ENCODE results near the gene MINDY2.
"Not testable (repeated sequence)": the region's sequence is repeated elsewhere in the genome, so short reads cannot be mapped to it uniquely, and the experiment has no call there.

MINDY2 gene

GRCh38 chr15:58880320-58880719 is 109.2 kb downstream of the MINDY2 start:
- H3K4me1 ChIP-seq (ENCODE audit: control insufficient read depth, insufficient read depth, low read length): no peaks in the 10 kb centered on the region
- peaks cover 39% of the 10 kb centered on the region for H3K36me3 ChIP-seq (ENCODE audit: control insufficient read depth, insufficient read depth, low read length)

GRCh38 chr15:58882243-58882642 is 111.1 kb downstream of the MINDY2 start:
- H3K27me3 ChIP-seq (ENCODE audit: control insufficient read depth, insufficient read depth, low read length): no peaks in the 10 kb centered on the region
- H3K9ac ChIP-seq (ENCODE audit: low read length): no peak overlapping the region
- no peaks in the 10 kb centered on the region for H3K4me1 ChIP-seq (ENCODE audit: control insufficient read depth, insufficient read depth, low read length)
- no peak overlapping the region for H3K27ac ChIP-seq (ENCODE audit: low read depth, low read length)
- H3K4me3 ChIP-seq (ENCODE audit: low read length): no peak overlapping the region
- H3K36me3 ChIP-seq (ENCODE audit: control insufficient read depth, insufficient read depth, low read length): peaks cover 52% of the 10 kb centered on the region

More at GRCh38 chr15:58880320-58880719, 109.2 kb downstream of the MINDY2 start:
- Histone ChIP-seq H3K9ac (ENCODE audit: low read length) (no peak overlapping the region), H3K27ac (ENCODE audit: low read depth, low read length) (no peak overlapping the region), H3K4me3 (ENCODE audit: low read length) (no peak overlapping the region), H3K27me3 (ENCODE audit: control insufficient read depth, insufficient read depth, low read length) (no peaks in the 10 kb centered on the region)

- not testable (repeated sequence) for H3K9ac ChIP-seq (ENCODE audit: low read length); H3K27ac ChIP-seq (ENCODE audit: low read depth, low read length); H3K4me1 ChIP-seq (ENCODE audit: control insufficient read depth, insufficient read depth, low read length); H3K27me3 ChIP-seq (ENCODE audit: control insufficient read depth, insufficient read depth, low read length); H3K4me3 ChIP-seq (ENCODE audit: low read length)
- peaks cover 54% of the 10 kb centered on the region for H3K36me3 ChIP-seq (ENCODE audit: control insufficient read depth, insufficient read depth, low read length)
Measured at GRCh38 chr15:58883926-58884325, 112.8 kb downstream of the MINDY2 start.

- Histone ChIP-seq H3K27ac (ENCODE audit: low read depth, low read length) (no peak overlapping the region), H3K36me3 (ENCODE audit: control insufficient read depth, insufficient read depth, low read length) (peaks cover 54% of the 10 kb centered on the region), H3K27me3 (ENCODE audit: control insufficient read depth, insufficient read depth, low read length) (no peaks in the 10 kb centered on the region), H3K4me1 (ENCODE audit: control insufficient read depth, insufficient read depth, low read length) (no peaks in the 10 kb centered on the region), H3K4me3 (ENCODE audit: low read length) (no peak overlapping the region), H3K9ac (ENCODE audit: low read length) (no peak overlapping the region)
Measured at GRCh38 chr15:58886921-58887320, 115.8 kb downstream of the MINDY2 start.

GRCh38 chr15:58889363-58889762 is 118.3 kb downstream of the MINDY2 start:
- no peak overlapping the region for H3K4me3 ChIP-seq (ENCODE audit: low read length)
- H3K36me3 ChIP-seq (ENCODE audit: control insufficient read depth, insufficient read depth, low read length): peaks cover 47% of the 10 kb centered on the region
- H3K9ac ChIP-seq (ENCODE audit: low read length): no peak overlapping the region
- H3K4me1 ChIP-seq (ENCODE audit: control insufficient read depth, insufficient read depth, low read length): no peaks in the 10 kb centered on the region
- no peaks in the 10 kb centered on the region for H3K27me3 ChIP-seq (ENCODE audit: control insufficient read depth, insufficient read depth, low read length)
- no peak overlapping the region for H3K27ac ChIP-seq (ENCODE audit: low read depth, low read length)

- Histone ChIP-seq H3K27ac (ENCODE audit: low read depth, low read length) (no peak overlapping the region), H3K4me3 (ENCODE audit: low read length) (no peak overlapping the region), H3K27me3 (ENCODE audit: control insufficient read depth, insufficient read depth, low read length) (peaks cover 3% of the 10 kb centered on the region), H3K4me1 (ENCODE audit: control insufficient read depth, insufficient read depth, low read length) (no peaks in the 10 kb centered on the region), H3K9ac (ENCODE audit: low read length) (no peak overlapping the region), H3K36me3 (ENCODE audit: control insufficient read depth, insufficient read depth, low read length) (peaks cover 13% of the 10 kb centered on the region)
Measured at GRCh38 chr15:58898150-58898680, 127.1 kb downstream of the MINDY2 start.

GRCh38 chr15:58900631-58901030 is 129.5 kb downstream of the MINDY2 start:
- no peaks in the 10 kb centered on the region for H3K4me1 ChIP-seq (ENCODE audit: control insufficient read depth, insufficient read depth, low read length)
- H3K4me3 ChIP-seq (ENCODE audit: low read length): no peak overlapping the region
- peaks cover 3% of the 10 kb centered on the region for H3K27me3 ChIP-seq (ENCODE audit: control insufficient read depth, insufficient read depth, low read length)
- no peak overlapping the region for H3K27ac ChIP-seq (ENCODE audit: low read depth, low read length)
- no peak overlapping the region for H3K9ac ChIP-seq (ENCODE audit: low read length)
- peaks cover 10% of the 10 kb centered on the region for H3K36me3 ChIP-seq (ENCODE audit: control insufficient read depth, insufficient read depth, low read length)

GRCh38 chr15:58908550-58909309 is 137.6 kb downstream of the MINDY2 start:
- Histone ChIP-seq H3K36me3 (ENCODE audit: control insufficient read depth, insufficient read depth, low read length) (peaks cover 3% of the 10 kb centered on the region), H3K27ac (ENCODE audit: low read depth, low read length) (no peak overlapping the region), H3K4me1 (ENCODE audit: control insufficient read depth, insufficient read depth, low read length) (no peaks in the 10 kb centered on the region), H3K4me3 (ENCODE audit: low read length) (no peak overlapping the region), H3K9ac (ENCODE audit: low read length) (no peak overlapping the region), H3K27me3 (ENCODE audit: control insufficient read depth, insufficient read depth, low read length) (no peaks in the 10 kb centered on the region)

- Histone ChIP-seq H3K27me3 (ENCODE audit: control insufficient read depth, insufficient read depth, low read length) (no peaks in the 10 kb centered on the region), H3K9ac (ENCODE audit: low read length) (no peak overlapping the region), H3K4me3 (ENCODE audit: low read length) (no peak overlapping the region), H3K27ac (ENCODE audit: low read depth, low read length) (no peak overlapping the region), H3K36me3 (ENCODE audit: control insufficient read depth, insufficient read depth, low read length) (peaks cover 3% of the 10 kb centered on the region), H3K4me1 (ENCODE audit: control insufficient read depth, insufficient read depth, low read length) (no peaks in the 10 kb centered on the region)
Measured at GRCh38 chr15:58909616-58910015, 138.5 kb downstream of the MINDY2 start.

GRCh38 chr15:58910456-58910855 is 139.4 kb downstream of the MINDY2 start:
- H3K4me1 ChIP-seq (ENCODE audit: control insufficient read depth, insufficient read depth, low read length): no peaks in the 10 kb centered on the region
- H3K9ac ChIP-seq (ENCODE audit: low read length): no peak overlapping the region
- no peak overlapping the region for H3K27ac ChIP-seq (ENCODE audit: low read depth, low read length)
- no peaks in the 10 kb centered on the region for H3K27me3 ChIP-seq (ENCODE audit: control insufficient read depth, insufficient read depth, low read length)
- no peak overlapping the region for H3K4me3 ChIP-seq (ENCODE audit: low read length)
- peaks cover 3% of the 10 kb centered on the region for H3K36me3 ChIP-seq (ENCODE audit: control insufficient read depth, insufficient read depth, low read length)
